Spleen (tissue), 11 donors: Measurements from ENCODE around the gene B2M. TPM values are rescaled to one million over a fixed set of nuclear protein-coding genes. Genes with fewer than 3 reads are reported as not detected.
"Not testable (repeated sequence)": the region's sequence is repeated elsewhere in the genome, so short reads cannot be mapped to it uniquely, and the experiment has no call there.

ENCODE experiments used
- DNase-seq: peaks from one replicate; pipeline ENCODE4 v3.0.0-alpha.2; 2020
- H3K27ac ChIP-seq, 8 donors: fragments of 200-600 bp; sonication (generic) in 7 of 8; 1 replicate in 4 of 8; 2 replicates in 4 of 8; pipeline versions ENCODE4 v1.5.0 to v1.8.0; 2016 to 2021; ENCODE audit warnings: inconsistent platforms in 4 of 8, mild to moderate bottlenecking in 4 of 8, moderate library complexity in 1 of 8
- H3K27me3 ChIP-seq, 7 donors: fragments of 200-600 bp; sonication (generic) in 6 of 7; replicated peaks in 1 of 7; 1 replicate in 4 of 7; 2 replicates in 3 of 7; pipeline versions ENCODE4 v1.5.0 to v1.8.0; 2016 to 2021; ENCODE audit warnings: inconsistent platforms in 3 of 7, mild to moderate bottlenecking in 1 of 7
- H3K36me3 ChIP-seq, 6 donors: fragments of 200-600 bp; sonication (generic) in 5 of 6; 1 replicate in 4 of 6; 2 replicates in 2 of 6; pipeline versions ENCODE4 v1.5.0 to v1.8.0; 2016 to 2021; ENCODE audit warnings: inconsistent platforms in 2 of 6
- H3K4me1 ChIP-seq, 6 donors: fragments of 200-600 bp; sonication (generic) in 5 of 6; 1 replicate in 3 of 6; 2 replicates in 3 of 6; pipeline versions ENCODE4 v1.5.0 to v1.8.0; 2016 to 2021; ENCODE audit warnings: inconsistent platforms in 3 of 6
- H3K4me3 ChIP-seq, 8 donors: fragments of 200-600 bp; sonication (generic) in 7 of 8; 1 replicate in 4 of 8; 2 replicates in 4 of 8; pipeline versions ENCODE4 v1.5.0 to v1.8.0; 2016 to 2021; ENCODE audit warnings: inconsistent platforms in 4 of 8, mild to moderate bottlenecking in 4 of 8, moderate library complexity in 2 of 8
- H3K9me3 ChIP-seq, 8 donors: fragments of 200-600 bp; sonication (generic) in 7 of 8; 1 replicate in 4 of 8; 2 replicates in 4 of 8; pipeline versions ENCODE4 v1.5.0 to v1.8.0; 2016 to 2021; ENCODE audit warnings: inconsistent platforms in 4 of 8
- CTCF ChIP-seq, 11 experiments: fragments of 200-600 bp in 7 of 11; fragments of 450-650 bp in 4 of 11; sonication (generic) in 4 of 11; IDR thresholded peaks in 8 of 11; conservative IDR thresholded peaks in 3 of 11; 1 replicate in 7 of 11; 2 replicates in 4 of 11; pipeline versions ENCODE4 v1.4.0 to v1.8.0; 2016 to 2021; ENCODE audit warnings: antibody characterized with exemption in 11 of 11, inconsistent platforms in 4 of 11, mild to moderate bottlenecking in 1 of 11
- POLR2A ChIP-seq, 3 donors: fragments of 450-650 bp; IDR thresholded peaks; one replicate each; pipeline ENCODE4 v1.5.1; 2017; ENCODE audit warnings: antibody characterized with exemption in 3 of 3, mild to moderate bottlenecking in 1 of 3
- POLR2AphosphoS5 ChIP-seq, 3 donors: sonication (generic); formaldehyde crosslinking; IDR thresholded peaks; one replicate each; pipeline ENCODE4 v1.5.1; 2017; ENCODE audit warnings: antibody characterized with exemption in 3 of 3
- WGBS, 5 donors: extraction: QIAGEN DNeasy Blood & Tissue Kit in 3 of 5; methylation state at CpG; one replicate each; pipeline versions ENCODE4 v1.1.5 to v1.1.7; 2013 to 2018; 5-methylcytosine and 5-hydroxymethylcytosine counted together
- intact Hi-C: fragments of 100-400 bp; cut with DNase I; formaldehyde crosslinking; loops from one replicate; pipeline ENCODE4 v1.15.0; 2023; ENCODE audit warnings: low total_unique reads
- polyA plus RNA-seq, 3 donors: library from polyadenylated mRNA; stranded (reverse); fragments of 200-250 nt; gene quantifications; one replicate each; pipeline ENCODE4 v1.2.1, GENCODE V29; 2013
- total RNA-seq, 7 donors: library from RNA; depleted of rRNA in 3 of 7; stranded (reverse); fragments of >200 nt in 3 of 7; fragmentation: NEBNext Ultra II Directional in 4 of 7; extraction: Animal tissue kit (Norgen Biotek cat#: 25700) in 4 of 7; gene quantifications; one replicate each; pipeline versions ENCODE4 v1.1.0 to v1.2.1, GENCODE V29; 2016 to 2021
- donor health status: healthy with polysubstance abuse.
- donor health status: DM: no; HTN: no; CAD: no; lungs with moderate emphysema.
- donor health status: DM: no; HTN: no; CAD: no.
- donor health status: Bipolar disorder and iron deficiency.
- donor health status: healthy.
- donor health status: DM: no; HTN: no; CAD: no.
- donor health status: DM: yes; HTN: yes; CAD: no.

B2M gene
- total and polyA plus RNA-seq, 10 donors = 3,969 to 10,333 (median 6,045) TPM

DNA sequence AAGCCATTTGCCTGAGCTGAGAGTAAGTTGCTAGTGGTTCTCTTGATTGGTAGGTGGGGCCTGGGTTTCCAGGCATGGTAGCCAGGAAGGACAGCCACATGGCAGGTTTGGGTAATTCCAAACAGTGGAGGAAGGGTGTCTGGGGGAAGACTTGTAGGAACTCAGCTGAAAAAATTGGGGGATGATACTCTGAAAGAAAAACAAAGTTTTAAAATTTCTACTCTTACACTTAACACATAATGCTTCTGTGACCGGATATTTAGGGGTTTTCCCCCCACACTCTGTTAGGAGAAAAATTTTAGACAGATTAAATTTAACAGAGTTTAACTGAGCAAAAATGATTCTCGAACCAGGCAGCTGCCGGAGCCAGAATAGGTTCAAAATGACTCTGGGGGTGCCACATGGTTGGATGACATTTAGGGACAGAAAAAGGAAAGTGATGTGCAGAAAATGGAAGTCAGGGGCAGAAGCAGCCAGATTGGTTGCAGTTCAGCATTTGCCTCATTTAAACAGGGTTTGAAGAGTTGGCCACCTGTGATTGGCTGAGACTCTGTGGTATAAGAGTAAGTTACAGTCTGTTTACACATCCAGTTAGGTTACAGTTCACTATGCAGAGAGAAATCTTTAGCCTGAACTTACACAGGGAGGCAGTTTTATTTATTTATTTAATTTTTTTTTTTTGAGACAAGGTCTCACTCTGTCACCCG lies 8.1 kb downstream of the B2M start:
- peaks cover 5 to 60% (median 45%) of the 10 kb centered on the region in 6 donors for H3K36me3 ChIP-seq
- peak overlapping the region; percentile 11 to 100 (median 87) for H3K27ac ChIP-seq
- H3K9me3 ChIP-seq = no peaks in the 10 kb centered on the region
- WGBS, 5 donors = 42 to 51% (median 46%) methylated on average over 4 of the region's 4 CpGs
- H3K4me3 ChIP-seq = peak overlapping the region in 2 of 8 donors; percentile 0 to 91
- no peaks in the 10 kb centered on the region for H3K27me3 ChIP-seq
- H3K4me1 ChIP-seq = peaks cover 70 to 100% (median 97%) of the 10 kb centered on the region in 6 donors
- intact Hi-C loops = no loop called here
- DNase-seq = no peak
- peak in 1 of 3 donors; percentile 35 for TF ChIP-seq POLR2A (IDR thresholded peaks at IDR 0.05)
- no peak for TF ChIP-seq CTCF (IDR thresholded peaks at IDR 0.05 in 8 of 11, conservative IDR thresholded peaks at IDR 0.05 in 3 of 11)
- TF ChIP-seq POLR2AphosphoS5 (IDR thresholded peaks at IDR 0.05) = peak in 1 of 3 donors; percentile 79

DNA sequence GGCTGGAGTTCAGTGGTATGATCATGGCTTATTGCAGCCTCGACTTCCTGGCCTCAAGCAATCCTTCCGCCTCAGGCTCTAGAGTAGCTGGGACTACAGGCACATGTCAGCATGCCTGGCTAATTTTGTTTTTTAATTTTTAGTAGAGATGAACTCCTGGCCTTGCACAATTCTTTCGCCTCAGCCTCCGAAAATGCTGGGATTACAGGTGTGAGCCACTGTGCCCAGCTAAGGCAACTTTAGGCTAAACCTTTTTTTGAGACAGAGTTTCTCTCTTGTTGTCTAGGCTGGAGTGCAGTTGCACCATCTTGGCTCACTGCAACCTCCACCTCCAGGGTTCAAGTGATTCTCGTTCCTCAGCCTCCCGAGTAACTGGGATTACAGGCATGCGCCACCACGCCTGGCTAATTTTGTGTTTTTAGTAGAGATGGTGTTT lies 8.7 kb downstream of the B2M start:
- peak overlapping the region in 1 of 8 donors; percentile 91 for H3K4me3 ChIP-seq
- intact Hi-C loops, H3K9me3 ChIP-seq, DNase-seq, H3K27me3 ChIP-seq: not testable (repeated sequence)
- peak overlapping the region; percentile 11 to 100 (median 87) for H3K27ac ChIP-seq
- H3K36me3 ChIP-seq = peaks cover 5 to 54% (median 42%) of the 10 kb centered on the region in 6 donors
- WGBS, 5 donors = 76 to 86% (median 80%) methylated on average over 8 of the region's 8 CpGs
- TF ChIP-seq POLR2AphosphoS5 (IDR thresholded peaks at IDR 0.05) = peak; percentile 42 to 93 (median 82)
- H3K4me1 ChIP-seq = peaks cover 71 to 100% (median 97%) of the 10 kb centered on the region in 6 donors

DNA sequence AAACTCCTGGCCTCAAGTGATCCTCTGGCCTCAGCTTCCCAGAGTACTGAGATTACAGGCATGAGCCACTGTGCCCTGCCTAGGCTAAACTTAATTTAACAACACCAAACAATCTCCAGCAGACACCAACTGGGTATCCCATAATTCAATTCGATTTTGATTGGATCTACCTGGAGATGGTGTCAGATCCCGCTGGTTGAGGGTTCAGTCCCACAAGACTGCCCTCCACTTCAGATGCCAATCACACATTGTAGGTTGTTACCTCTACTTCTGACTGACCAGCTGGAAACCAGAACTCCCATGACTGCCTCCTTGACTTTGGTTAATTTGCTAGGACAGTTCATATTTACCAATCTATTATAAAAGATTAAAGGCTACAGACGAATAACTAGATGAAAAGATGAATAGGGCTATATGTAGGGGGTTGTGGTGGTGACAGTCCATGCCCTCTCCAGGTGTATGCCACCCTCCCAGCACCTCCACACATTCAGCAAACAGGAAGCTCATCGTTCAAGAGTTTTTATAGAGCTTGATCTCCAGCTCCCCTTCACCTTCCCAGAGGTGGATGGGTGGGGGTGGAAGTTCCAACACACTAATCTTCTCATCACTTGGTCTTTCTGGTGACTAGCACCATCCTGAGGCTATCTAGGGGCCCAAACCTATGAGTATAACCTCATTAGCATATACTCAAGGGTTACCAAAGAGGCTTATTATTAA lies 9.3 kb downstream of the B2M start:
- Histone ChIP-seq H3K9me3 (no peaks in the 10 kb centered on the region), H3K4me1 (peaks cover 71 to 100% (median 97%) of the 10 kb centered on the region in 6 donors), H3K4me3 (peak overlapping the region in 1 of 8 donors; percentile 91), H3K27ac (peak overlapping the region; percentile 11 to 100 (median 87)), H3K36me3 (peaks cover 4 to 48% (median 37%) of the 10 kb centered on the region in 6 donors), H3K27me3 (no peaks in the 10 kb centered on the region)
- no peak for DNase-seq
- intact Hi-C loops = no loop called here
- WGBS, 5 donors = 72 to 86% (median 80%) methylated on average over 4 of the region's 4 CpGs
- TF ChIP-seq POLR2AphosphoS5 (IDR thresholded peaks at IDR 0.05) (peak in 1 of 3 donors; percentile 82), CTCF (IDR thresholded peaks at IDR 0.05 in 8 of 11, conservative IDR thresholded peaks at IDR 0.05 in 3 of 11) (no peak), POLR2A (IDR thresholded peaks at IDR 0.05) (peak in 1 of 3 donors; percentile 6)

GRCh38 chr15:44722011-44722410 lies 10.7 kb downstream of the B2M start:
- Histone ChIP-seq H3K4me3 (no peak overlapping the region), H3K4me1 (peaks cover 71 to 100% (median 97%) of the 10 kb centered on the region in 6 donors)

More at GRCh38 chr15:44722011-44722410, 10.7 kb downstream of the B2M start:
- DNase-seq = no peak
- intact Hi-C loops = no loop called here
- H3K36me3 ChIP-seq = peaks cover 0 to 34% (median 23%) of the 10 kb centered on the region in 6 donors
- WGBS, 5 donors = 63 to 81% (median 70%) methylated on average over 2 of the region's 2 CpGs
- peak overlapping the region; percentile 10 to 100 (median 97) for H3K27ac ChIP-seq
- no peaks in the 10 kb centered on the region for H3K9me3 ChIP-seq
- no peaks in the 10 kb centered on the region for H3K27me3 ChIP-seq
- no peak for TF ChIP-seq CTCF (IDR thresholded peaks at IDR 0.05 in 8 of 11, conservative IDR thresholded peaks at IDR 0.05 in 3 of 11)
- TF ChIP-seq POLR2AphosphoS5 (IDR thresholded peaks at IDR 0.05) = no peak
- no peak for TF ChIP-seq POLR2A (IDR thresholded peaks at IDR 0.05)
